Measurements from ENCODE around the gene FH.

DNA sequence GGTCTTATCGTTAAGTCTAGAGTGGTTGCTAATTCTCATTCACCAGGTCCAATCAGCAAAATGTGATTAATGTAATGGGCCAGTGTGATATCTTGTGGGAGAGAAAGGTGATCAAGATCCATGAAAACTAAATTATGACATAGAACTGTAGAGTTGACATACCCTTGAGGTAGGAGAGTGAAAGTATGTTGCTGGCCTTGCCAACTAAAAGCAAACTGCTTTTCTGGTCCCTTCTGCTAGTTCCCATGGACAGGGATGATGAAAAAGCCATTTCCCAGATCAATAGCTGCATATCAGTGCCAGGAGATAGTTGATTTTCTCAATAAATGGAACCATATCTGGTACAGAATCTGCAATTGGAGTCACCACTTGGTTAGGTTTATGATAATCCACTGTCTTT is 65.8 kb downstream of the FH start:
- TF ChIP-seq CTCF (optimal IDR thresholded peaks at IDR 0.05 in 1 of 3, IDR thresholded peaks at IDR 0.05 in 1 of 3, conservative IDR thresholded peaks at IDR 0.05 in 1 of 3; ENCODE audit: extremely low read depth in 1 of 3, insufficient read depth in 2 of 3, low read length in 3 of 3) (no peak), EZH2 (IDR thresholded peaks at IDR 0.05; ENCODE audit: low read length) (no peak)

All from keratinocyte (primary cell).